H1 (cell line): ENCODE measurements around the gene FHIT.

ENCODE experiments used
- CBX8 ChIP-seq: fragments of 300-800, 300-1000 bp; sonication (generic); IDR thresholded peaks from 2 replicates; pipeline ENCODE4 v1.7.1; 2016; ENCODE audit warnings: low read depth, low read length, borderline replicate concordance
- CTCF ChIP-seq, 3 experiments: IDR thresholded peaks; 1 replicate in 2 of 3; 2 replicates in 1 of 3; pipeline versions ENCODE4 v1.5.1 to v1.6.1; 2011; ENCODE audit warnings: low read length in 3 of 3, mild to moderate bottlenecking in 3 of 3, inconsistent platforms in 2 of 3, low read depth in 1 of 3, moderate library complexity in 1 of 3; ENCODE audit not compliant: insufficient read depth in 1 of 3; ENCODE audit errors: control extremely low read depth in 1 of 3
- EP300 ChIP-seq, 2 experiments: IDR thresholded peaks; 1 replicate in 1 of 2; 2 replicates in 1 of 2; pipeline ENCODE4 v1.6.1; 2011 to 2012; ENCODE audit warnings: low read depth in 2 of 2, low read length in 2 of 2, mild to moderate bottlenecking in 2 of 2, borderline replicate concordance in 1 of 2, inconsistent platforms in 1 of 2, moderate library complexity in 1 of 2
- HDAC2 ChIP-seq, 2 experiments: fragments of 300-600 bp in 1 of 2; sonication (generic) in 1 of 2; IDR thresholded peaks; 2 replicates each; pipeline ENCODE4 v1.6.1; 2011 to 2012; ENCODE audit warnings: low read depth in 2 of 2, low read length in 2 of 2, mild to moderate bottlenecking in 2 of 2, moderate library complexity in 2 of 2, borderline replicate concordance in 1 of 2, inconsistent platforms in 1 of 2
- NANOG ChIP-seq: IDR thresholded peaks from 2 replicates; pipeline ENCODE4 v1.6.1; 2011; ENCODE audit warnings: low read length, low read depth, mild to moderate bottlenecking, inconsistent platforms; ENCODE audit not compliant: insufficient read depth, poor library complexity, severe bottlenecking
- POLR2AphosphoS5 ChIP-seq: IDR thresholded peaks from 2 replicates; pipeline ENCODE4 v1.6.1; 2011; ENCODE audit warnings: low read depth, low read length
- RXRA ChIP-seq: IDR thresholded peaks from 2 replicates; pipeline ENCODE4 v1.6.1; 2011; ENCODE audit warnings: low read depth, mild to moderate bottlenecking, low read length, moderate library complexity; ENCODE audit not compliant: insufficient read depth
- SIN3A ChIP-seq, 2 experiments: IDR thresholded peaks in 1 of 2; conservative IDR thresholded peaks in 1 of 2; 2 replicates each; pipeline ENCODE4 v1.6.1; 2011 to 2012; ENCODE audit warnings: low read length in 2 of 2, improper control_type of control experiment in 1 of 2, low read depth in 1 of 2, mild to moderate bottlenecking in 1 of 2
- TAF1 ChIP-seq: IDR thresholded peaks from 2 replicates; pipeline ENCODE4 v1.6.1; 2011; ENCODE audit warnings: mild to moderate bottlenecking, low read depth, low read length
- ZNF274 ChIP-seq: IDR thresholded peaks from 2 replicates; pipeline ENCODE4 v1.7.0; 2012; ENCODE audit warnings: low read length, borderline replicate concordance; ENCODE audit errors: extremely low read depth

GRCh38 chr3:60365360-60365759 is 885.9 kb downstream of the FHIT start:
- TF ChIP-seq HDAC2 (IDR thresholded peaks at IDR 0.05; ENCODE audit: borderline replicate concordance in 1 of 2, low read depth in 2 of 2, low read length in 2 of 2), result no peak
- no peak for TF ChIP-seq CBX8
- TF ChIP-seq NANOG, result no peak
- TF ChIP-seq EP300 (IDR thresholded peaks at IDR 0.05; ENCODE audit: borderline replicate concordance in 1 of 2, low read depth in 2 of 2, low read length in 2 of 2), result no peak
- no peak for TF ChIP-seq RXRA
- TF ChIP-seq CTCF (IDR thresholded peaks at IDR 0.05; ENCODE audit: control extremely low read depth in 1 of 3, insufficient read depth in 1 of 3, low read depth in 1 of 3, low read length in 3 of 3), result no peak
- no peak for TF ChIP-seq SIN3A (conservative IDR thresholded peaks at IDR 0.05 in 1 of 2, IDR thresholded peaks at IDR 0.05 in 1 of 2; ENCODE audit: low read depth in 1 of 2, low read length in 2 of 2)
- no peak for TF ChIP-seq ZNF274
- TF ChIP-seq TAF1, result no peak
- TF ChIP-seq POLR2AphosphoS5, result no peak
